Dedifferentiated amniotic fluid mesenchymal stem cell (primary cell): ENCODE data around the gene OR6K2.
"Not testable (repeated sequence)": the region's sequence is repeated elsewhere in the genome, so short reads cannot be mapped to it uniquely, and the experiment has no call there.

Experiments
- DNase-seq: peaks from one replicate; pipeline ENCODE4 v3.0.0-alpha.2; 2016; ENCODE audit errors: extremely low spot score

OR6K2 gene, protein sequence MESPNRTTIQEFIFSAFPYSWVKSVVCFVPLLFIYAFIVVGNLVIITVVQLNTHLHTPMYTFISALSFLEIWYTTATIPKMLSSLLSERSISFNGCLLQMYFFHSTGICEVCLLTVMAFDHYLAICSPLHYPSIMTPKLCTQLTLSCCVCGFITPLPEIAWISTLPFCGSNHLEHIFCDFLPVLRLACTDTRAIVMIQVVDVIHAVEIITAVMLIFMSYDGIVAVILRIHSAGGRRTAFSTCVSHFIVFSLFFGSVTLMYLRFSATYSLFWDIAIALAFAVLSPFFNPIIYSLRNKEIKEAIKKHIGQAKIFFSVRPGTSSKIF

DNA sequence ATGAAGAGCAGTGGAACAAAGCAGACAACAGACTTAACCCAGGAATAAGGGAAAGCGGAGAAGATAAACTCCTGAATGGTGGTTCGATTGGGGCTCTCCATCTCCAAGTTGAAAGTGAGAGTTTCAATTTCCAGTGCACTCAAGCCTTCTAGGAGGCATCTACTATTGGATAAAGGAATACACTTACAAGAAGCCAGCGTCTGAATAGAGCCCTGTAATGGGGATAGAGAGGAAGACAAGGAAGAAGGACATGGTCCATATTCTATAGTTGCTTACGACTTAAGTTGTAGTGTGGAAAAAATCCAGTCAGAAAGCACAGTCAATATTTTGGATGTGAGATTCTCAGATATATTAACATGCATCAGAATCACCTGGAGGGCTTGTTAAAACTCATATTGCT is at the start of gene OR6K2:
OR6K2 (minus strand) TSS at position 101 of the 400 bp plus-strand sequence; CDS start at position 101, 0 bp downstream.
- DNase-seq: no peak

DNA sequence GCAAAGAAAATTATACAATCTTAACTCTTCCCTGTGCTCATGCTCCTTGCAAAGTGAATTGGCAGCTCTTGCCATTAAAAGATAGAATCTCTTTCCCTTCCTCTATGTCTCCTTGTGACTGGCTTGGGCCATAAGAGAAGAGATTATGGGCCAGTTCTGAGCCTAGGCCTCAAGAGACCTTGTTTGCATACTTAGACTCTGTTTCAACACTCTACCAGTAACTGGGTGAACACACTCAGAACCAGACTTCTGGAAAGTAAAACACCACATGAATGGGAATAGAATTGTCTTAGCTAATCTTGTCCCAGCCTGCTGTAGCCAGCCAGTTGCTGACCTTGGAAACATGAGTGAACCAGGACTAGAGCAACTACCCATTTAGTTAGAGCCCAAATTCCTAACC is 35.4 kb upstream of the OR6K2 start:
- no peak for DNase-seq

DNA sequence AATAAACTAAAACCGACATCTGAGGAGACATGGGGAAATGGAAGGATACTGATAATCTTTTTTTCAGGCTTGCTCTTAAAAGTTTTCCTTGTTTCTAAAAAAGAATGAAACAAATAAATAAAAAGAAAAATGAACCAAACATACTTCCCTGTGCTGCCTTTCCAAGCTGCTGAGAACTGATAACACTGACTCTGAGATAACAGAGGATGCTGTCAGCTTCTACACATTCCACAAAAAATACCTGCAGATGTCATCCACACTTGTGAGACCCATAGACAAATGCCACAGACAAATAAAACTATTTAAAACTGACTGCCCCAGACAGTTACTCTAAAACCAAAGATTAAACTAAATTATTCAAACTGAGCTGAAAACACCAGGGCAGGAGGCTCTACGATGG is 32.1 kb upstream of the OR6K2 start:
- no peak for DNase-seq

DNA sequence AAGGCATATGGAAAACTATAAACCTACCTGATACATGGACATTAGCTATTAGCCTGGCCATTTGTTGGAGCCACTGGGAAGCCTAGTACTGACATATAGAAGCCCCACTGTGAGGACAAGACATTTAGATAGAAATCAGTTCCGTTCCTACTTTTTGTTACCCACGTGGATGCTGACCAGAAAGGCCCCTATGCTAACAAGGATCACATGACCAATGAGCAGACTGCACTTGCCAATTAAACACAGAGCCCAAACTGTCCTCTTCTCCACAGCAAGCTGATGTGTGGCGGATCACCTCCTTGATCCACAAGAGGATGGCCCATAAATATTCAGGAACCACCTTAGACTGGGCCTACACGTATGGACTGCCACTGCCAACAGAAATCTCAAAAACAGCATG is 31.3 kb upstream of the OR6K2 start:
- no peak for DNase-seq

DNA sequence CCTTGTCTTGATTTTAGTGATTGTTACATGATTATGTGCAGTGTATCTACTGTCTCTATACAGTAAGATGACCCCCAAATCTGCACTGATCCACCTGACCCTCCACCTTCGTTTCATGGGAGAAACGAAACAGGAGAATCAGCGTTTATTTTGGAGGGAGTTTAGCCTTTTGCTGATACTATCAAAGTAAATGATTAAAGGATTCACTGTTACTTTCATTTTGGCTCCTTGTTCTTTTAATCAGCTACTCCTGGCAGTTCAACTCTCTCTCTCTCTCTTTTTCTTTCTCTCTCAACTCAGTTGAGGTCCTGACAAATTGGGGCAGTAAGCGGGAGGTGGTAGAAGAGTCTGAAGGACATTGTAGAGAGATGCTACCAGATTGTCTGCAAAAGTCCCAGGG is 30.0 kb upstream of the OR6K2 start:
- no peak for DNase-seq

DNA sequence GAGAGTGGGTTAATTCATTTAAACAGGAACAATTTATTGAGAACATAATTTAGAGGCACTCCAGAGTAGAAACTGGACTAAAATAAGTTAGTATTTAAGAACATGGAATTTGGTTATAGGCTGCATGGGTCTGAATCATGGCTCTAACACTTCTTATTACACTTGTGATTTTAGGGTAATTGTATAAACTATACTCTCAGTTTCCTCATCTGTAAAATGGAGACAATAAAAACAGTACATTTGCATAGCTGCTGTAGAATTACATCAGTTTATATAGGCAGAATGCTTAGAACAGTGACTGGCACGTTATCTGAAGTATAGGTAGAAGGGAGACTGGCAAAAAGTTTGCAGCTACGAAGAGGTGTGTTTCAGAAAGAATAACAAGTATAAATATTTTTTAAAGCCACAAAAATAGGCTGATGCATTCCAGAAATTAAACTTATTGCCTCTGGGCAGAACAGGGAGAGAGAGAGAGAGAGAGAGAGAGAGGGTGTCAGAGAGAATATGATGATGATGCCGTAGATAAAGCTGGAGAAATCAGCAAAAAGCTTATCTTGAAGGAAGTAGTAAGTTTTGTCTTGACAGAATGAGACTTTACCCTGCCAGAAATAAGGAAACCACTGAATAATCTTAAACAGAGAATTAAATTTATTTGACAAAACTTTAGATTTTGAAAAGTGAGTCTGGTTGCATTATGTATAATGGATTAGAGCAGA is 28.2 kb upstream of the OR6K2 start:
- DNase-seq: no peak

DNA sequence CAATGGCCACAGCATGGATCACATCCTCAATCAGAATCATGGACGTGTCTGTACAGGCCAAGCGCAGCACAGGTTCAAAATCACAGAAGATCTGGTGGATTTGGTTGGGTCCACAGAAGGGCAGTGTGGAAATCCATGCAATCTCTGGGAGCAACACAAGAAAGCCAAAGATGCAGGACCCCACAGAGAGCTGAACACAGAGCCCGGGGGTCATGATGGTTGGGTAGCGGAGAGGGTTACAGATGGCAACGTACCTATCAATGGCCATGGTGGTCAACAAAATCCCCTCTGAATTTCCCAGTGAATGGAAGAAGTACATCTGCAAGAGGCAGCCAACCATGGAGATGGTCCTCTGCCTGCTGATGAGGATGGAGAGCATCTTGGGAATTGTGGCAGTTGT is 24.0 kb upstream of the OR6K2 start:
- DNase-seq: no peak

DNA sequence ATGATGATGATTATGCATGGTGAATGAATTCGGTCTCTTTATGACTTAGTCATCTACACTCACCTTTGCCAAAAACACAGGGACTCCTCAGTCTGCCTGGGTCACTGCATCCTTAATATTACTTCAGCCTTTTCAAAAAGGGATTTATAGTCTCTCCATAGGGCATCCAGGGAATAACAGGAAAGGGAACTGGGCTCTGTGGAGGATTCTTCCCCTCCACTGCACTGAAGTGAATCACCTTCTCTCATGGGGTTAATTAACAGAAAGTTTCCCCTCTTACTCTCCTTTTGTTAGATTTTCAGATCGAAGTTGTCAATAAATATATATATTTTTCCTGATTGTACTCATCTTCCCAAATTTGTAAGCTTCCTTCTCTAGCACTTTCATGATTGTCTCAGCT is 20.2 kb upstream of the OR6K2 start, which contains the start of gene OR6K3:
OR6K3 (minus strand) TSS at position 101 of the 400 bp plus-strand sequence. CDS start 2,605 bp downstream, outside the sequence.
- no peak for DNase-seq

DNA sequence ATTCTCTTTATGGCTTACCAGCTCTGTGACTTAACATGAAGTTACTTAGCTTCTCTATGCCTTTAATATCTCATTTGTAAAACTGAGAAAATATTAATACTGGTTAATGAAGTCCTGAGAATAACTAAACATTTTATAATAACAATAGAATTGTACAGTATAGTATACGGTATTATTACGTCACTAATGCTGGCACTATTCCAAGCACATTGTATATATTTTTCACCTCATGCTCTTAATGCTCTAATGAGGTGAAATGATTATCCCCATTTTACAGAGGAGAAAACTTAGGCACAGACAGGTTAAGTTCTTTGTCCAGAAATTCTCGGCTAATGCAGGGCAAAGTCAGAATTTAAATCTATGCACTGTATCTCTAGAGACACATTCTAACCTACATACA is 19.2 kb upstream of the OR6K2 start:
- DNase-seq: no peak

DNA sequence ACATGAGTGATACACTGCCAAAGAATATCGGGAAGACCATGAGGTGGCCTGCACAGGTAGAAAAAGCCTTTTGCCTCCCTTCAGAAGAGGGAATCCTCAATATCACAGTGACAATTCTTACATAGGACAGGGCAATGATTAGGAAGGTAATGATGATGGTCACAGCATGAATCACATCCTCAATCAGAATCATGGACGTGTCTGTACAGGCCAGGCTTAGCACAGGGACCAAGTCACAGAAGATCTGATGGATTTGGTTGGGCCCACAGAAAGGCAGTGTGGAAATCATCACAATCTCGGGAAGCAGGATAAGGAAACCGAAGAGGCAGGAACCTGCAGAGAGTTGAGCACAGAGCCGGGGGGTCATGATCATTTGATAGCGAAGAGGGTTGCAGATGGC is 16.9 kb upstream of the OR6K2 start:
- DNase-seq: no peak

DNA sequence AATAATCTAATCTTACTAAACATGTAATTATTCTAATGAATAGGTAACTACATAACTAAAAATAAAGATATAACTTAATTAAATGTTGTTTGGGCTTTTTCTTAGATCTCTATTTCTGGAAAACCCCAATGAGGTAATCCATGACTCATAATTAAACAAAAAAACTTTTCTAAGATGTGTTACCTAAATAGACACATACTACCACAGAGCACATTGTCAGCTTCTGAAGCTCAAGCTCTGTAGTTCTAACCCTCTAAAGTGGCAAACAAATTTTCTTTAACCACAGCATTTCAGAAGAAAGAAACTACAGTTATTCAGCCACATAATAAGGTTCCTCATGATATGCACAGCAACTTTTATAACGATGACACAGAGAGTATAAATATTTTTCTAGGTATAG is 15.9 kb upstream of the OR6K2 start:
- no peak for DNase-seq

DNA sequence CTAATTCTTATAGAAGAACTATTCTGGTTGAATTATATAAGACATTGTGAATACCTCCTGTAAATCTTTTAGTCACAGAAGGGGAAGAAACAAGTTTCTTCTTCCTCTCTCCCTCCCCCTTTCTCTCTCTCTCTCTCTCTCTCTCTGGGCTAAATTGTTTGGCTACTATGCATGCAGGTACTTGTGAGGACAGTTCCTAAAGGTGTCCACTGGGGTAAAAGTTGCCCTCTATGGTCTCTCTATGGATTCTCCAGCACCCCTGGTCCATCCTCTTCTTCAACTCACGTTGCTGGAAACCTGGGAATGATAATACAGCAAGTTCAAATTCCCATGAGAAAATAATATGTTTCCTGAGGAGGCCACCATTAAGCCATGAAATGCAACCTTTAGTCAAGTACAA is 14.3 kb upstream of the OR6K2 start:
- DNase-seq: no peak

DNA sequence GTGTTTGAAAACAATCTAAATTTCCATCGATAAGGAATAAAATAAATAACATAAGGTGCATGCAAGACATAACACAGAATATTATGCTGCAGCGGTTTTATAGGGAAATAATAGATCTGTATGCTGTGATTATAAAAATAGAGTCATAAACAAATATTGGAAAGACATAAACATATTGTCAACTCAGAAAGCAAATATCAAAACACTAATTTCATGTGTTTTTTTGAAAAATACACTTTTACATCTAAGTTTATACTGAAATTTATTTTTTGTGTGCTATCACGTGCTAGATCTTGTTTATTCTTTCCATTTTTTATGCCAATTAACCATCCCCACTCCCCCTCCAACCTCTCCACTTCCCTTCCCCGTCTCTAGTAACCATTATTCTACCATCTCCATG is 10.6 kb upstream of the OR6K2 start:
- DNase-seq: no peak

DNA sequence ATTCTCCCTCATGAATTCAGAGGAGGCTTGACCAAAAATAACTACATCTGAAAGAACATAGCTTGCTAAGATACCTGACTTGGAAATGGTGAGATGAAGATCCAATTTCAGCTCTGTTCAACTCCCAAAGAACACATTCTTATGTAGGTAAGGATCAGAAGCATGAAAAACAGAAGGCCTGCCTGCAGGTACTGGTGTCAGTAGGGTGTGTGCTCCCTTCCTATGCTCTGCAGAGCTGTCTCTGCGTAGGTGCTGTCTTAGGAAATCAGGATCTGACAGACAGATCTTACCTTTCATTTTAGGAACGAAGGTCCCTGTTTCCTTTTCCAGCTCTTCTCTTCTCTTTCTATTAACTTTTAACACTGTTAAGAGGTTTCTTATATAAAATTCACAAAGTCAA is 5.6 kb upstream of the OR6K2 start:
- no peak for DNase-seq

DNA sequence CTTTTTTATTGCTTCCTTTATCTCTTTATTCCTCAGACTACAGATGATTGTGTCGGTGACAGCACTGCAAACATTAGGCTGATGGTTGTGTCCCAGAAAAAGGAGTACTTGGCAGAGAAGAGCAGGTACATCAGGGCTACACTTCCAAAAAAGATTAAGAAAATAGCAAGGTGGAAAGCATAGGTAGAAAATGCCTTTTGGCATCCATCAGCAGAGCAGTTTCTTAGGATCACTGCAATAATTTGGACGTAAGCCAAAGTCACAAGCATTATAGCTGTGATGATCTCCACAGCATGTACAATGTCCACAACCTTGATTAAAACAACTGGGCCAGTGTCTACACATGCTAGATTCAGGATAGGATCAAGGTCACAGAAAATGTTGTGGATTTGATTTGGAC is 5.9 kb downstream of the OR6K2 start:
- no peak for DNase-seq

DNA sequence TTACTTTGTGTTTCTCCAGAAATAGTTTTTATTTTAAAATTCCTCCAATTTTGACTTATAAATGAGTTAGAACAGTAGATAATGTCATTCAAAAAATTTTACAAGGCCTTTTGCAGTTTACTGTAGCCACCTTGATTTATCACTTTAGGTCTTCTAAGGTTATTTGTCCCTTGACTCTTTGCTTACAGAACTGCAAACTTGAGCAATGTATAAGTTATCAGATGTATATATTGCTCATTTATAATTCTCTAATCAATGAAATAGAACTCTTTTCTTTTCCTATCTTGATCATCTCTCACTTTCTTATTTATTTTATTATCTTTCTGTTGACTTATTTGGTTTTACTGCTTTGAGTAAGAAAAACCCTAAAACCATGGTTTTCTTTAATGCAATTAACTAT is 8.1 kb downstream of the OR6K2 start:
- DNase-seq: no peak

DNA sequence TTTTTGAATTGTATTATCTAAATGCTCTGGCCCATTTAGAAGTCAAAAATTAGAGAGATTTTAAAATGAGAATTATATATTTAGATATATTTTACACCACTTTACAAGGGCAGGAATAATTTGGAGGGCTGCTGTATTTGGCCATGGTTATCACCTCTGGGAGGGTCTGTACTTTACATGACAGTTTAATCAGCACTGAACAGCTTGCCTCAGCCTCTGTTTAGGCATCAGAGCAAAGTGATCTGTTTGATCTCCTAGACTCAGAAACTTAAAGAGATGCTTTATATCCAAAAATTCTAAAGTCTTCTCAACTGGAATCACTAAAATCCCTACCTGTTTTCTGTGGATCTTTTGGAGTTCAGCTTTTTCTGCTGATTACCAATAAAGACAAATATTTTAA is 8.5 kb downstream of the OR6K2 start:
- no peak for DNase-seq

DNA sequence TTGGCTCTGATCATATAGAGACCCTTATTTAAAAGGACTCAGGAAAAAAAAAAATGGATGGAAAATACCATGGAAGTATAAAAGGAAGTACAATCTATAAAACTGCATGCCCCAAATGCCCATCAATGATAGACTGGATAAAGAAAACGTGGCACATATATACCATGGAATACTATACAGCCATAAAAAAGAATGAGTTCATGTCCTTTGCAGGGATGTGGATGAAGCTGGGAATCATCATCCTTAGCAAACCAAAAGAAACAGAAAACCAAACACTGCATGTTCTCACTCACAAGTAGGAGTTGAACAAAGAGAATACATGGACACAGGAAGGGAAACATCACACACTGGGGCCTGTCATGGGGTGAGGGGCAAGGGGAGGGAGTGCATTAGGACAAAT is 9.3 kb downstream of the OR6K2 start:
- not testable (repeated sequence) for DNase-seq

DNA sequence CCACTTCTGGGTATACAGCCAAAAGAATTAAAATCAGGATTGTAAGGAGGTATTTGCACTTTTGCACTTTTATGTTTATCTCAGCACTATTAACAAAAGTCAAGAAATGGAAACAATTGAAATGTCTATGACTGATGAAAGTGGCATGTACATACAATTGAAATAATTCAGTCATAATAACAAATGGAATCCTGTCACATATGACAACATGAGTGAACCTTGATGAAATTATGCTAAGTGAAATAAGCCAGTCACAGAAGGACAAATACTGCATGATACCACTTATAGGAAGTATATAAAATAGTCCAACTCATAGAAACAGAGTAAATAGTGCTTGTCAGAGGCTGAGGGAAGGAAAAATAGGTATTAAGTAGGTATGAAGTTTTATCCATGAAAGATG is 10.6 kb downstream of the OR6K2 start:
- no peak for DNase-seq

DNA sequence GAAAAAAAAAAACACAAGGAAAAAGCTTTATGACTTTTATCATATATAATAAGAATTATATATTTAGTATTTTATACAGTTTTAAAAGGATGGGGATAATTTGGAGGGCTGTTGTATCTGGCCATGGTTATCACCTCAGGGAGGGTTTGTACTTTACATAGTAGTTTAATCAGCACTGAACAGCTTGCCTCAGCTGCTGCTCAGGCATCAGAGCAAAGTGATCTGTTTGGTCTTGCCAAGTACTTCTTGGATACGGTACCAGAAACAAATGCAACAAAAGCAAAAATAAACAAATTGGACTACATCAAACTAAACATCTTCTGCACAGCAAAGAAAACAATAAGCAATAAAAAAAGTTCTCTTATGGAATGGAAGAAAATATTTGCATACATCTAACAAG is 11.3 kb downstream of the OR6K2 start:
- no peak for DNase-seq

DNA sequence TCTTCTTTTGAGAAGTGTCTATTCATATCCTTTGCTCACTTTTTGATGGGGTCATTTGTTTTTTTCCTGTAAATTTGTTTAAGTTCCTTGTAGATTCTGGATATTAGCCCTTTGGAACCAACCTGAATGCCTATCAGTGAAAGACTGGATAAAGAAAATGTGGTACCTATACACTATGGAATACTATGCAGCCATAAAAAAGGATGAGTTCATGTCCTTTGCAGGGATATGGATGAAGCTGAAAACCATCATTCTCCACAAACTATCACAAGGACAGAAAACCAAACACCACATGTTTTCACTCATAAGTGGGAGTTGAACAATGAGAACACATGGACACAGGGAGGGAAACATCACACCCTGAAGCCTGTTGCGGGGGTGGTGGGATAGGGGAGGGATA is 12.1 kb downstream of the OR6K2 start:
- not testable (repeated sequence) for DNase-seq

DNA sequence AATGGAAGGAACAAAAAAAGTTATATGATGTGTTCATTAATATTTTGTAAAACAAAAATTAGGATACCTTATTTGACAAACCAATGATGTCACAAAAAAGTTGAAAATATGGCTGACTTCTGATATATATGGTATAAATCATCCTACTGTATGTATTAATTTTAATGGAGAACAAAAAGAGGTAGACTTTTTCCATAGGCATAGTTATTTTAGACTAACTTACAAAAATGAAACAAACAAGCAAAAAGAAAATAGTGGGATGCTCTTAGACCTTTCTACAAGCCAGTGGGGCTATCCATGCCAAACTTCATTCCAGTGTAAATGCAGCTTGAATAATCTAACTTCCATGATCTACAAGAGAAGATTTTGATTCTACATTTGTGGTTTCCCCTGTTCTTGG is 13.4 kb downstream of the OR6K2 start:
- no peak for DNase-seq
